HG03139 (cell line): ENCODE data around the gene ID4.
A peak's percentile ranks its signal among the peaks of the same experiment; 100 is the strongest.

Experiments used
- ATAC-seq: cut with Tn5 transposase; IDR thresholded peaks from one replicate; pipeline ENCODE4 v1.9.1; 2021; ENCODE audit not compliant: unreplicated experiment

The ID4 gene, protein sequence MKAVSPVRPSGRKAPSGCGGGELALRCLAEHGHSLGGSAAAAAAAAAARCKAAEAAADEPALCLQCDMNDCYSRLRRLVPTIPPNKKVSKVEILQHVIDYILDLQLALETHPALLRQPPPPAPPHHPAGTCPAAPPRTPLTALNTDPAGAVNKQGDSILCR

DNA sequence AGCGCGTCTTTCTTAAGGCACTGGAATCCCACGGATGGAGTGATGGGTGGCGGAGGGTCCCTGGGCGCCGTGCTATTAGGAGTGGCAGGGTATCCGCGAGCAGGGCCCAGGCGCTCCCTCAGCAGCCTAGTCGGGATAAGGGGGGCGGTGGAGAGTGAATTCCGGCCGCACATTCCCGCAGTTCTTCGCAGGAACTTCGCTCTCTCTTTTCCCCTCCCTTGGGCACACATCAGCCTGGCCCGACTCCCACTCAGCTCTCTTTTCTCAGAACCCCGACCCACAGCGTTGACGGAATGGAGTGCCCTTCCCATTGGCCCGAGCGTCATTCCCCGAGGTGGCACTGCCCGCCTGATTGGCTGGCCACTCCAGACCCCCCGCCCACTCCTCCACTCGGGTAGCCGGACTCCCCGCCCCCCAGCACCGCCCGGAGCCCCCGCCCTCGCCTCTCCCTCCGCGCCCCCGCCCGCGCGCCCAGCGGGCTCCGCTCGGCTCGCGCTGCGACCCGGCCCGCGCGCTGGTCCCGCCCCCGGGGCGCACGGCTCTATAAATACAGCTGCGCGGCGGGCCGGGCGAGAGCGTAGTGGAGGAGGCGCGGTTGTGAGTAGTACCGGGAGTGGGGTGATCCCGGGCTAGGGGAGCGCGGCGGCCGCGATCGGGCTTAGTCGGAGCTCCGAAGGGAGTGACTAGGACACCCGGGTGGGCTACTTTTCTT, at the start of gene ID4:
ID4 (plus strand) TSS at position 572 of the 712 bp plus-strand sequence. CDS start 385 bp downstream, outside the sequence.
- no peak for ATAC-seq

DNA sequence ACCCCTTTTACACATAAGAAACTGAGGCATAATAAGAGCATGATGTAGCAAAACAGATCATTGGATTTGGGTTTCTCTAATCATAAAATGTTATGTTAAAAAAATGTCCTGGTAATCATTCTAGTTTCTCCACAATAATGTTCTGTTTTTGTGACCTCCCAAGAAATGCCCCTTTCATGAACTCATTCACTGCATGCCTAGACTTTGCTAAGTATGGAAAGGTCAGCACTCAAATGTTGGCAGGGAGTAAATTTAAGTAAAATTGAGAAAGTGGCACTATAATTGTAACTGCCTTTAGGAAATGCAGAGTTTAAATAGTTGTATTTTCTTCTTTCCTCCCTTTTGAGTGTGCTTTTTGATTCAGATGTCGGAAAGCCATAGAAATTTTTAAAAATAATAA, 48.5 kb upstream of the ID4 start:
- ATAC-seq, result no peak

DNA sequence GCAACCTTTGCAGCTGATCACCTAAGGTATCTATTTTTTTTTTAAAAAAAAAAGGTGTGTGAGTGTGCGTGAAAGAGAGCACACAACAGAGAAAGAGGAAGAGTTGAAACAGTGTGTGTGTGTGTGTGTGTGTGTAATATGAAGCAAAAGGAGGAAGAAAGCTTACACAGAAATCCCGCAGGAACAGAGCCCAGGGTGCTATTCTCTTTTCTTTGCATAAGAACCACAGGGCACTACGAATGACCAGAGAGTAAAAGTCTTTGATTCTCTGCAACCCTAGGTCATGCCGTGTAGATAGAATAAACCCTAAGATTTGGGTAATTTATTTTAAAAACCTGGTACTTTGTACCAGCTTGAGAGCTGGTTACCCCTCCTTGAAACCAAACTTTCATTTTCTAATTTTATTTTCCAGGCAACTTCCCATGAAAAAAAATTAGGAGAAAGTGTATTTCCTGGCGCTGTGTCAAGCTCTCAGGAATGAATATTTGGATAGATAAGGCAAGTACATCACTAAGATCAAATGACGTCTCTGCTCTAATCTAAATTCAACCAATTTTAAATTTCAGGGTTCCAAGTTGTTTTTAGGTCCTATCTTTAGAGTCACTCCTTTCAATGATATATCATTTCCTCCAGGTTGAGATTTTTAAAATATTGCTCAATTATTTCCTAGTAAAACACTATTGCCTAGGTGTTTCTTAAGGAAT, 47.9 kb upstream of the ID4 start:
- no peak for ATAC-seq

DNA sequence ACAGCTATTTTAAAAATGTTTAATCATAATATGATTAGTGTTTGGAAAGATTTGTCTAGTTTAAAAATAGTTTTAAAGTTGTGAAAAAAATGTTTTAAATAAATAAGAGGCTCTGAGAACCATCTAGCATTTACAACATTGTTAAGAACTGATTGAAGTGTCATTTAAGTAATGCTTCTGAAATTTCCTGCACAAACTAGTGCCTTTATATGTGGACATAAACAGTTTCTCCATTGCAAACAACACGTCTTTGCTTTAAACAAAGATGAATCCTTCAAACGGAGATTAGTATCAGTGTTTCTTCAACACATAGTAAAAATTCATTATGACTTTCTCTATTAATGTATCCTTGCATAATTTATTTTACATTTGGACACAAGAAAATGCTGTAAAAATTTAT, 45.9 kb upstream of the ID4 start:
- no peak for ATAC-seq

DNA sequence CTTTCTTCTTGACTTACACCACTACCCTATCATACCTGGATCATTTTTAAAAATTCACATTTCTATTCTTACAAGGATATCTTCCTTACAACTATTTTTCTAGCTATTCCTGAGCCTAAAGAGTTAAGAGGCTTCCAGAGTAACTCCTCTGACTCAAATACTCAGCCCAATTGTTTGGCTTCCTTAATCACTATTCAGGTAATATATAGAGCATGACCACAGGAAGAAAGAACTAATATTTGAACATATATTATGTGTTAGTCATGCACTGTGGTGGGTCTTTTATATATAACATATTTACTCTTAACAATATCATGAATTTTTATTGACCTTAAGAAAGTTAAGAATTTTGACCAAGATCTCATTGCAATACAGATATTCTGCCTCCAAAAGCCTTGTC, 42.0 kb upstream of the ID4 start:
- no peak for ATAC-seq

DNA sequence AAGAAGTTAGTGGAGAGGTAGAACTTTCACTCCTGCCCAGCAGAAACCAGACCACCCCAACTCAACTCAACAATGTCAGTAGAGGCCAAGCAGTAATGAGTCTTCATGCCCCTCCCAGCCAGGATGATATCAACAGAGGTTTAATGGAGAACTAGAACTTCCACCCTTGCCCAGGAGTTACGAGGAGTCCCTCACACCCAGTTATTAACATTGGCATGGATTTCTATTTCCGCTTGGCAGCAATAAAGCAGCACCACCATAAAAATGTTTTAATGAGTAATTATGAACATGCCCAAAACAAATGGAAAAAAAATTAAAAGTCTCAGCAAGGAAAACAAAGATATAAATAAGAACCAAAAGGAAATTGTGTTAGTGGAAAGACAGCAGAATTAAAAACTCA, 40.7 kb upstream of the ID4 start:
- no peak for ATAC-seq

DNA sequence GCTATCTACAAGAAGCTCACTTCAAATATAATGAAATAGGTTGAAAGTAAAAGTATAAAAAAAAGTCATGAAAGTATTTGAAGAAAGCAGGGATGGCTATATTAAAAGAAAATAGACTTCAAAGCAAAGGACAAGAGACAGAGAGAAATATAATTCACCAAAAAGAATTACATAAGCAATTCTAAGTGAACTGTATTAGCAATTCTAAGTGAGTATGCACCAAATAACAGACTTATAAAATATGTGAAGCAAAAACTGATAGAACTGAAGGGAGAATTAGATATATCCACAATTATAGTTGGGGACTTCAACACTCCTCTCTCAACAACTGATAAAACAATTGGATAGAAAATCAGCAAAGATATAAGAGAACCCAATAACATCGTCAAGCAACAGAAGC, 38.8 kb upstream of the ID4 start:
- no peak for ATAC-seq

DNA sequence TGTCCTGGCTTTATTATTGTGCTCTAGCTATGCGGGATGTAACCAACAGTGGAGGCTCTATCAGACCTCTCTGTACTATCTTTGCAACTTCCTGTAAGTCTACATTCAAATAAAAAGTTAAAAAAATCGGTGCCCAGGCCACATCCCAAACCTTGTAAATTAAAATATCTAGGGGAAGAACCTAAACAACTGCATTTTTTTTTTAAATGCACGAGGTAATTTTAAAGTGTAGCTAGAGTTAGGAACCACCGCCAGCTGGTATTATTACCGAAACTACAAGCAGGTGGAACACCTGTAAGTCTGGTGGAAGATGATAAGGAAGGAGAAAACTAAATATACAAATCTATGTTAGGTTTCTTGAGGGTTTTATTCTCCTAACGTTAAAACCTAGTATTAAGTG, 34.5 kb upstream of the ID4 start:
- no peak for ATAC-seq

DNA sequence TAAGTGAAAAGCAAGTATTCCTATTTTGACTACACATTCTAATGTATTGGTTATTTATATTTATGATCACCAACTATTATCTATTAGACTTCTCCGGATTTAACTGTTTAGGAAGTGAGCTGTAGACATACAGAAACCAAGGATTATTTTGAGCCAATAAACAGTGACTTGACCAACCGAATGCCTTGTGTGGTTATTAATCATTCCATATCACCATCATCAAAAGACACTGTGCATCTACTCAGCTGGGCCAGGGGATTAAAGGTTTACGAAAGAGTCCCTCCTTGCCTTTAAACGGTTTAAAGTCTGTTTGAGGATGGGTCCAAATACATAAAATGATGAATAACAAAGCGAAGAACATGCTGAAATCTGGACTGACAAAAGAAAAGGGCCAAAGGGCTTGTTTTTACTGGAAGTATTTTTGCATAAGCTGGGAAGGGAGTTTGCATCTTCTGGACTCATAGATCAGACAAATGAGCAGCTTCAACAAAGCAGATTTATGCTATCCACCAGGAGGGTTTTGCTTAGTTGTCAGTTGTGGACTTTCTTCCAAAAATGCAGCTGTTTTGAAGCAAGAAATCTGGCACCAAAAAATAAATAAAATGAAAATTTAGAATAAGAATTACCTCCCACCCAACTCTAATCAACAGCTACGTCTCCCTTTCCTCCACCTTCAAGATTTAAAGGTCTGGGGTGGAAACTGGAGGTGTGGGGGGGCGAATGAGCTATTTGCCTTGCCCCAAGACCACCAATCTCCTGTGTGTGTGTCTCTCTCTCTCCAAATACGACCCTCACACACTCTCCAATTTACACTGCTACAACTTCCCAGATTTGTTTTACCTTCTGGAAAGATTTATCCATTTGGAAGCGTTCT, 33.6 kb upstream of the ID4 start:
- no peak for ATAC-seq

DNA sequence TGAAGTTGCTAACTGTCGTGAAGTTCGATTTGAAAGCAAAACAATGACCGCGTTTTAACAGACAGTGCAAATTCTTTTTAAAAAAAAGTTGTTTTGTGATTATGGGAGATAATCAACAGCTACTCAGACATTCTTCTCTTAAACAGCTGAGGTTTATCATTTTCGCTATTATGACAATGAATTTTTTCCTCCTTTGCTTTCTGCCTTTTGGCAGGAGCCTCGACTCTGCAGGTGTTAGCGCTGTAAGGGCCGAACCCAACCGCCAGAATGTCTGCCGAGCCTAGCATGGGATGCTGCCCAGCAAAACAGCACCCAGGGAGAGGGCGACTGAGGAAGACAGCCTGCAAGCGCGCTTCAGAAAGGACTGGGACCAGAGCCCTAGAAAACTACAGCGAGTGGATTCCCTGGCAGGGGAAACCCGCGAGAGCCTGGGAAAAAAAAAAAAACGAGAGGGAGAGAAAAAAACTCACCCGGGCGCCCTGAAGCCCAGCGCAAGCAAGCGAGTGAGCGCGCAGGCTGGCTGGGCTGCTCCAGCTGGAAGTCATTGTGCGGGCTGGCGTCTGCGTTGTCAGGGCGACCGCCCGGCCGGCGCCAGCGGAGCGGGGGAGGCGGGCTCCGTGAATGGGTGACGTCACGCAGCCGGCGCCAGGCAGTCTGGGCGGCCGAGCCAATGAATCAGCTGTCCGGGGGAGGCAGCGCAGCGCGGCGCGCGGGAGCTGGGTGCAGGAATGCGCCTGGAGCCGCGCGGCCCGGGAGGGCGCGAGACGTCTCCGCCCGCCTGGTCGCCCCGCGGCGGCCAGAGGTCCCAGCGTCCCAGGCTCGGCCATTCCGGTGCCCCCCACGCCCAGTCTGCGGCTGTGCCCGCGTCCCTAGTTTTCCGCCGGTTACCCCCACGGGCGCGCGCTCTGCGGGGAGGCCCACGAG, 32.7 kb upstream of the ID4 start:
- ATAC-seq, result peak; percentile 99

DNA sequence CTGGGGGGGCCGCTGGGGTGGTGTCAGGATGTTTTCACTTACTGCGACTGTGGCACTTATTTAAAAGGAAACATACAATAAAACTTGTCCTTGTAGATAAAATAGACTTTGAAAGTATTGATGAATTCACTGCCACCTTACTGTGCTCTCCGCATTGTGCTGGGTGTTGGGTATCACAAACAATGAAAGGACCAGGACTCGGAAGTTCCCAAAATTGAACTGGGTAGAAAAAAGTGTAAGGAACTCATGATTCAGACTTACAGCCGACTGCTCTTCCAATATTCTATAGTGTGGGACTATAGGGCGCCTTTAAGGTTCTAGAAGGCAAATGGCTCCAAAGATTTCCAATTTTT, 32.1 kb upstream of the ID4 start:
- no peak for ATAC-seq

DNA sequence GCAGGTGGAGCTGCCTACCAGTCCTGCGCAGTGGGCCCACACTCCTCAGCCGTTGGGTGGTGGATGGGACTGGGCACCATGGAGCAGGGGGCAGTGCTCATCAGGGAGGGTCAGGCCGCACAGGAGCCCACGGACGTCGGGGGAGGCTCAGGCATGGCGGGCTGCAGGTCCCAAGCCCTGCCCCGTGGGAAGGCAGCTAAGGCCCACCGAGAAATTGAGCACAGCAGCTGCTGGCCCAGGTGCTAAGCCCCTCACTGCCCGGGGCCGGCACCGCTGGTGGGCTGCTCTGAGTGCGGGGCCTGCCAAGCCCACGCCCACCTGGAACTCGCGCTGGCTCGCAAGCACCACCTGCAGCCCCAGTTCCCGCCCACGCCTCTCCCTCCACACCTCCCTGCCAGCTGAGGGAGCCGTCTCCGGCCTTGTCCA, 30.2 kb upstream of the ID4 start:
- ATAC-seq, result no peak

DNA sequence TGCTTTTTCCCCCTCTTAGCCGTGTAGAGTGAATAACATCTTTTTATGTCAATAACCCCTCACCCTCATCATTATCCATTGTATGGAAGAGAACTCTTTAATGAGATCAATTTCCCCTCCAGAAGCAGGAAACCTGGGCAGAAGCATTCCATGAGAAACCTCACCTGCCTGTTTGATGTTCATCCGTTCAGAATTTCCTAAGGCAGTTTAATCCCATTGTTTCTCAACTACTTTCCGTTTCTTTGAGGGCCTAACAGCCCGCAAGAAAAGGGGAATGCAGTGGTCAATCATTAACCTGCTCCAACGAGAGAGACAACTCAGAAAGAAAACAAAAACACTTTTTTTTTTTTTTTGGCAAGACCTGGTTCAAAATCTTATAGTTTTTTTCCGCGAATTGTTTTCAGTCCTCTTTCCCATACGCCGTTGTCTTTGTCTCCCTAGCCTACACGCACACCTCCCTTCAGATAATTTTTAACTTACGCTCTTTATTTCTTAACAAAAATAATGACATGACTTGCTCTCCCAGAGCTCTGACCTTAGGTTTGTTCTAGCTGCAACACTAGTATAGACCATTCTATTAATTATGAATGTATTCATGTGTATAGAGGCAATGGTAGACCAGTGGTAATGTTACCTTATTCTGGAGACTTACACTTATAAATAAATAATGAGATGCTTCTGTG, 25.6 kb upstream of the ID4 start:
- no peak for ATAC-seq

DNA sequence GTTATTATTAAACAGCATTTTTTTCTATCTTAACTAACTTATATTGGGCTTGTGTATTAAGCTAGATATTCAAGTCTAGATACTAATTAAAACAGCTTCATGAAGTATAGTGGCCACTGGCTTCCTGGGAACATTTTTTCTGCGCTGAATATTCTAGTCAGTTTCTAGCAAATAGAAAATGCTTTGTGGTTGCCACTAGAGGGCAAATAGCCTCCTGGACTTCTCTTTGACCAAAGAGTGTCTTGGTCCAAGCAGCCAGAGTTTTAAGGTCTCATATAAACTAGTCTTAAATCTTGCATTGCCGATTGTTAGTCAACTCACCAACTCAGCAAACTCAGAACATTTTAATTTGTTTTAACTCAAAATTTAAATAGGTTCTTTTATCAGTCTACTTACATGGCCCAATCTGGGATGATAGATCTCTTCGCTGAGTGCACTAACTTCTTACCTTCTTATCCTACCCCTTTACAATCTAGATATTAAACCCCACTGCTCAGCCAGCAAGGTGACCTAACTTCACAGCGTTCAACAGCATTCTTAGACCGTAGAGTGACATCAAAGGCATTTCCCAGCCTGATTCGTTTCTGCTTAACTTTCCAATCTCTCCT, 24.6 kb upstream of the ID4 start:
- peak; percentile 61 for ATAC-seq

DNA sequence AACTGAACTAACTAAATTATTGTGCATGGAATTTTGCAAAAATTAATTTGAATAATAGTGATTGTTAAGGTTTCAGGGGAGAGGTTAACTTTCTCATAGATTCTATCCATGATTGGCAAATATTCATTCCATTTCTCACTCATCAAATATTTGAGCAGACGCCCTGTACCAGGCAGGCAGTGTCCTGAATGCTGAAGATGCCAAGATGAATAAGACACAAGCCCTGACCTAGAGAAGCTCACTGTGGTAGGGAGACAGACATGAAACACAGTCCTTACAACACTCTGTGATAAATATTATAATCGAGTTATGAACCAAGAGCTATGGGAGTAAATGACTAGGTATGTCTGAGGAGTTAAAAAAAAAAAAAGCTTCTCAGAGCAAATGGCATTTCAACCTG, 18.4 kb upstream of the ID4 start:
- no peak for ATAC-seq

DNA sequence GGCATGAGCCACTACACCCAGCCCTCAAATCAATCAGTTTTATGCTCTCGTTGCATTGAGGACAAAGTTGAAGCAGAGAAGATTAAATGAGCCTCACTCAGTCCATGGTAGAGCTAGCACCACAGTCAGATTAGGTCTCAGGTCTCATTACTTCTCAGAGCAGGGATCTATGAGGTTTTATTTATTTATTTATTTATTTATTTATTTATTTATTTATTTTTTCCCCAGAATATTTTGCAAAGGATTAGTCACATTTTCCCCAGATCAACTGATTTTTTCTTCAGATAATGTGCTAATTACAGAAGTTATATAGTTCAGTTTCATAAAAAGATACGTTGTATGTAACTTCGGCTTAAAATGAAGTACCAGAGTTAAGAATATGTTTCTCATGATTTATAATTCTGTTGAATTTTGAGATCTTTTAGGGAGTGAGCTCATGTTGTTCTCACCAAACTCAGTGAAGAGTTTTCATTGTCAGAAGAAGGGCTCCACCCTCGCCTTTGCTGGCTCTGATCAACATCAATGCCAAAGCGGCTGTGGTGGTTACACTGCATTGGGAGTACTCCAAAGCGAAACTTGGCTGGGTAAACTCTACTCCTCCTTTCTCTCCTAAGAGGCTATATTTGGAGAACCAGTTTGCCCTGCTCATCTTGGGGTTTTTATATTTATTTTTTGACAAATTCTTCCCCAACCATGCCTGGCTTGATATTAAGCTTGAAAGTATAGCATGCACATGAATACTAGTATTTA, 12.9 kb upstream of the ID4 start:
- no peak for ATAC-seq

DNA sequence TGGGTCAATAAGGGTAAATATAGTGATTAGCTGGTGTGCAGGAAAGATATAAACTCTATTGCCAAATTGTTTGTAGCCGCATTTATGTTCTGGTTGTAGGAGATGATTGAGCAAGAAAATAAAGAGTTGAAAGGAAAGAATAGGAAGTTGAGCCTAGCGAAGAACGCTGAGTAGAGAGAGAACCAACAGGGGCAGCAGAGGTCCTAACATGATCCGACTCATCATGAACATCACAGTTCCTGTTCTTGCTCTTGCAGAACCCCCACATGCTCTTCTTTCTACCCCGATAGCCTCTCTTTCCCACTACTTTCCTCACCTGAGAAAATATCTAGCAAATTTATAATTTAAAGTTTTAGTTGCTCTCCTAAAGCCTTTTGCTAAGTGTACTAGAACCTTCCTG, 9.9 kb upstream of the ID4 start:
- no peak for ATAC-seq

DNA sequence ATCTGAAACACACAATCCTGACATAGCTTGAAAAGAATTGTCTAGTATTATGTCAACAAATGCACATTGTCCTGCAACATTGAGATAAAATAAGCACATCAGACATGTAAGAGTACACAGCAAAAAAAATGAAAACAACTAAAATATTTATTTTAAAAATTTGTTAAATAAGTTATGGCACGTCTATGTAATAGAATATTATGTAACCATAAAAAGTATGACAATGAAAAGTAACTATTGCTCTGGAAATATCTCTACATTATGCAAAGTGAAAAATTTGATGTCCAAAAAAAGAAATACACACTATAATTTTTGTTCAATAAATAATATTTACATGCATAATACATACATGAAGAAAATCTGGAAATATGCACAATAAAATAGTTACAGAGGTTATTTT, 9.3 kb upstream of the ID4 start:
- ATAC-seq, result no peak

DNA sequence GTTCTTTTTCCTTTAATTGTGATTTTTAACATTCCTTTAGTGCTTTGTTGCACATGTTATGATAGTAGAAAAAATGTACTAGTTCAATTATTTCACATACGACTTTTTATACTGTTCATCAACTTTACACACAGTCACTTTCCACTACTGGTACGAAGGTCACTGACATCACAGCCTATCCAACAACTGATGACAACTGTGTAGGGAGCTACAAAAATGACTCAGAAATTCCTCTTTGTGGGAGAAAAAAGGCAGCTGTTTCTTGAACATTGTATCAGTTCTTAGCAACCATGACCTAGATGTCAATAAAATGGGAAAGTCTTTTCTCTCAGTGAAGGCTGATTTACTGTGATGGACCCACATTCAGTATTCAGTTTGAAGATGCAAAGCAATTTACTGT, 7.0 kb upstream of the ID4 start:
- no peak for ATAC-seq
